ENCODE data around the gene TAS1R1. TPM values are rescaled to one million over a fixed set of nuclear protein-coding genes. Genes with fewer than 3 reads are reported as not detected.
A peak's percentile ranks its signal among the peaks of the same experiment; 100 is the strongest.

TAS1R1 gene
- polyA plus RNA-seq, 1 donor (not counting 4 experiments of a cell fraction or from before 2014, with no cell fraction given): not detected

GRCh38 chr1:6624710-6625583 is 69.8 kb downstream of the TAS1R1 start, which contains the start of gene THAP3:
THAP3 (plus strand) TSS chr1:6624868; CDS start chr1:6625219, 351 bp downstream.
- Histone ChIP-seq H3K9ac (ENCODE audit: control insufficient read depth, extremely low read depth, insufficient read depth, low read length) (peak within 1 kb of the TSS; percentile 80), H3K4me1 (ENCODE audit: control insufficient read depth, extremely low read depth, insufficient read depth, low read length) (peaks cover 11% of the 10 kb centered on the region), H4K20me1 (ENCODE audit: control insufficient read depth, extremely low read depth, insufficient read depth, low read length) (peaks cover 2% of the 10 kb centered on the region), H3K4me2 (ENCODE audit: control insufficient read depth, extremely low read depth, insufficient read depth, low read depth, low read length) (peak within 1 kb of the TSS; percentile 82), H2AFZ (ENCODE audit: control insufficient read depth, low read length) (peak within 1 kb of the TSS; percentile 74), H3K36me3 (ENCODE audit: control insufficient read depth in 2 of 2, extremely low read depth in 1 of 2, insufficient read depth in 2 of 2, low read length in 2 of 2) (peaks cover 18 to 26% of the 10 kb centered on the region in 2 experiments), H3K9me3 (ENCODE audit: control insufficient read depth, low read depth, low read length) (no peaks in the 10 kb centered on the region), H3K4me3 (ENCODE audit: control insufficient read depth in 2 of 3, extremely low read depth in 1 of 3, insufficient read depth in 2 of 3, low read depth in 1 of 3, low read length in 3 of 3) (peak within 1 kb of the TSS; percentile 66 to 91 (median 88)), H3K9me1 (ENCODE audit: control insufficient read depth, extremely low read depth, insufficient read depth, low read length) (no peaks in the 10 kb centered on the region), H3K27ac (ENCODE audit: control insufficient read depth, insufficient read depth, low read length) (peak within 1 kb of the TSS; percentile 67), H3K27me3 (ENCODE audit: control insufficient read depth, extremely low read depth, insufficient read depth, low read length) (no peaks in the 10 kb centered on the region), H3K79me2 (ENCODE audit: control insufficient read depth, insufficient read depth, low read length) (peaks cover 33% of the 10 kb centered on the region)
- DNase-seq (ENCODE audit: low read depth, low spot score) (no peak), FAIRE-seq (peak; percentile 20)
- peak in 1 of 3 experiments; percentile 26 for TF ChIP-seq CTCF (optimal IDR thresholded peaks at IDR 0.05 in 1 of 3, IDR thresholded peaks at IDR 0.05 in 1 of 3, conservative IDR thresholded peaks at IDR 0.05 in 1 of 3; ENCODE audit: extremely low read depth in 1 of 3, insufficient read depth in 2 of 3, low read length in 3 of 3)
- no peak for TF ChIP-seq EZH2 (IDR thresholded peaks at IDR 0.05; ENCODE audit: low read length)
- dilution Hi-C loops (cut with MboI; ENCODE audit: extremely low pct_ligation_motif_present, low sequenced_read_pairs): no loop called here

- no peak for FAIRE-seq
These were observed 70.6 kb downstream of the TAS1R1 start for GRCh38 chr1:6625584-6626149.

More at GRCh38 chr1:6625584-6626149, 70.6 kb downstream of the TAS1R1 start:
- Histone ChIP-seq H3K79me2 (ENCODE audit: control insufficient read depth, insufficient read depth, low read length) (peaks cover 31% of the 10 kb centered on the region), H3K27ac (ENCODE audit: control insufficient read depth, insufficient read depth, low read length) (peak overlapping the region; percentile 67), H4K20me1 (ENCODE audit: control insufficient read depth, extremely low read depth, insufficient read depth, low read length) (peaks cover 2% of the 10 kb centered on the region), H3K9me3 (ENCODE audit: control insufficient read depth, low read depth, low read length) (no peaks in the 10 kb centered on the region), H3K9me1 (ENCODE audit: control insufficient read depth, extremely low read depth, insufficient read depth, low read length) (no peaks in the 10 kb centered on the region), H3K4me2 (ENCODE audit: control insufficient read depth, extremely low read depth, insufficient read depth, low read depth, low read length) (peak overlapping the region; percentile 82), H3K27me3 (ENCODE audit: control insufficient read depth, extremely low read depth, insufficient read depth, low read length) (no peaks in the 10 kb centered on the region), H3K4me3 (ENCODE audit: control insufficient read depth in 2 of 3, extremely low read depth in 1 of 3, insufficient read depth in 2 of 3, low read depth in 1 of 3, low read length in 3 of 3) (peak overlapping the region; percentile 66 to 91 (median 88)), H3K9ac (ENCODE audit: control insufficient read depth, extremely low read depth, insufficient read depth, low read length) (peak overlapping the region; percentile 80), H3K36me3 (ENCODE audit: control insufficient read depth in 2 of 2, extremely low read depth in 1 of 2, insufficient read depth in 2 of 2, low read length in 2 of 2) (peaks cover 18 to 21% of the 10 kb centered on the region in 2 experiments), H3K4me1 (ENCODE audit: control insufficient read depth, extremely low read depth, insufficient read depth, low read length) (peaks cover 11% of the 10 kb centered on the region), H2AFZ (ENCODE audit: control insufficient read depth, low read length) (peak overlapping the region; percentile 74)
- TF ChIP-seq EZH2 (IDR thresholded peaks at IDR 0.05; ENCODE audit: low read length): no peak
- TF ChIP-seq CTCF (optimal IDR thresholded peaks at IDR 0.05 in 1 of 3, IDR thresholded peaks at IDR 0.05 in 1 of 3, conservative IDR thresholded peaks at IDR 0.05 in 1 of 3; ENCODE audit: extremely low read depth in 1 of 3, insufficient read depth in 2 of 3, low read length in 3 of 3): no peak
- DNase-seq (ENCODE audit: low read depth, low spot score): no peak
- dilution Hi-C loops (cut with MboI; ENCODE audit: extremely low pct_ligation_motif_present, low sequenced_read_pairs): no loop called here
